K562 (cell line): Measurements from ENCODE around the gene F11R. TPM values are rescaled to one million over a fixed set of nuclear protein-coding genes. Genes with fewer than 3 reads are reported as not detected.
A peak's percentile ranks its signal among the peaks of the same experiment; 100 is the strongest.

Experiments used
- ARID3B ChIP-seq: fragments of 250-450 bp; sonication (Bioruptor Pico); IDR thresholded peaks from 2 replicates; pipeline ENCODE4 v1.4.0; 2020; ENCODE audit warnings: borderline replicate concordance
- PPARD ChIP-seq: fragments of 250-450 bp; sonication (Bioruptor Pico); IDR thresholded peaks from 2 replicates; pipeline ENCODE4 v1.8.0; 2022; ENCODE audit warnings: inconsistent platforms, mild to moderate bottlenecking, moderate library complexity
- RBM14 ChIP-seq: fragments of 200-400 bp; formaldehyde crosslinking; IDR thresholded peaks from 2 replicates; pipeline ENCODE4 v1.6.1; 2018; ENCODE audit warnings: low read depth, mild to moderate bottlenecking, low read length, moderate library complexity, borderline replicate concordance; ENCODE audit not compliant: insufficient read depth
- SMC3 ChIP-seq: conservative IDR thresholded peaks from 2 replicates; pipeline ENCODE4 v1.6.1; 2011; ENCODE audit warnings: low read depth, low read length, improper control_type of control experiment; ENCODE audit not compliant: insufficient read depth
- TCF7L2 ChIP-seq: fragments of 150-350 bp; IDR thresholded peaks from 2 replicates; pipeline ENCODE4 v1.6.1; 2016; ENCODE audit warnings: low read depth, mild to moderate bottlenecking, low read length, moderate library complexity
- ZEB2 ChIP-seq: fragments of 450-650 bp; IDR thresholded peaks from 2 replicates; pipeline ENCODE4 v1.6.1; 2016
- ZNF121 ChIP-seq: sonication (generic); formaldehyde crosslinking; conservative IDR thresholded peaks from 2 replicates; pipeline ENCODE4 v1.8.0; 2022; ENCODE audit warnings: missing genetic modification reagents
- ZNF318 ChIP-seq, 2 experiments: fragments of 450-650 bp; IDR thresholded peaks; 2 replicates each; pipeline ENCODE4 v1.6.1; 2016; ENCODE audit warnings: mild to moderate bottlenecking in 2 of 2, borderline replicate concordance in 1 of 2, low read depth in 1 of 2, moderate library complexity in 1 of 2
- ZNF584 ChIP-seq: fragments of 200-800 bp; sonication (Bioruptor generic); IDR thresholded peaks from 2 replicates; pipeline ENCODE4 v1.6.1; 2016; ENCODE audit warnings: low read depth, mild to moderate bottlenecking, missing genetic modification characterization, missing compliant biosample characterization
- polyA plus RNA-seq, 8 experiments: library from polyadenylated mRNA; depleted of rRNA in 4 of 8; stranded (reverse) in 5 of 8; unstranded in 3 of 8; fragments of >200 nt; fragmentation: Nextera tagmentation in 2 of 8; fragmentation: Illumina TruSeq in 1 of 8; extraction: Ambion mirVana in 2 of 8; extraction: Trizol in 1 of 8; gene quantifications; 2 replicates each; pipeline versions ENCODE4 v1.2.1 to v1.2.3, GENCODE V29; 2011 to 2014; ENCODE audit warnings: inconsistent platforms in 1 of 8, missing spikeins in 1 of 8
- total RNA-seq, 7 experiments: library from RNA; depleted of rRNA in 6 of 7; stranded (reverse); fragments of >200 nt in 6 of 7; fragmentation: Illumina TruSeq in 2 of 7; extraction: Trizol in 2 of 7; gene quantifications; 2 replicates each; pipeline versions ENCODE4 v1.2.1 to v1.2.3, GENCODE V29; 2011 to 2021; ENCODE audit warnings: low replicate concordance in 1 of 7

F11R gene
- total and polyA plus RNA-seq, 9 of the 15 experiments (the other 6 are each of a cell fraction or from before 2014, with no cell fraction given), result 27.4 to 187 (median 52.5) TPM

- TF ChIP-seq ZNF318 (IDR thresholded peaks at IDR 0.05; ENCODE audit: borderline replicate concordance in 1 of 2, low read depth in 1 of 2), result no peak
- TF ChIP-seq TCF7L2, result no peak
- TF ChIP-seq PPARD (CRISPR knock-in tag), result no peak
- no peak for TF ChIP-seq ARID3B
- TF ChIP-seq RBM14, result no peak
- TF ChIP-seq SMC3, result 0 out of 2 replicates have a peak, but pooled peaks have one; percentile 22
- no peak for TF ChIP-seq ZEB2
- TF ChIP-seq ZNF584, result no peak
- TF ChIP-seq ZNF121 (CRISPR knock-in tag), result no peak
These were observed 27.3 kb downstream of the F11R start (continued) for GRCh38 chr1:160993544-160994193.
